ENCODE results near the gene KIAA1217. TPM values are rescaled to one million over a fixed set of nuclear protein-coding genes. Genes with fewer than 3 reads are reported as not detected.
A peak's percentile ranks its signal among the peaks of the same experiment; 100 is the strongest.

KIAA1217 gene
- total RNA-seq, 6 experiments from 2014 or later: 10.4 to 25.5 (median 14.9) TPM

- ATAC-seq (no peak), DNase-seq (no peak)
- Histone ChIP-seq H3K27me3 (no peaks in the 10 kb centered on the region), H3K4me1 (no peaks in the 10 kb centered on the region), H3K4me3 (no peak overlapping the region), H3K9me3 (no peaks in the 10 kb centered on the region), H3K27ac (no peak overlapping the region), H3K36me3 (no peaks in the 10 kb centered on the region)
- intact Hi-C loops (cut with DNase I): loop anchor here in 1 of 2 donors (10.0 kb wide), 1 partner anchor 192 kb away; no protein-coding TSS in a partner anchor
- no peak for TF ChIP-seq POLR2A (IDR thresholded peaks at IDR 0.05)
- no peak for TF ChIP-seq CTCF (IDR thresholded peaks at IDR 0.05)
- WGBS (ENCODE audit: insufficient coverage, low coverage, low lambda C conversion rate, missing lambda C conversion rate): 65% methylated on average over 2 of the region's 2 CpGs
These were observed 11.7 kb upstream of the KIAA1217 start for GRCh38 chr10:24197263-24197662.

DNA sequence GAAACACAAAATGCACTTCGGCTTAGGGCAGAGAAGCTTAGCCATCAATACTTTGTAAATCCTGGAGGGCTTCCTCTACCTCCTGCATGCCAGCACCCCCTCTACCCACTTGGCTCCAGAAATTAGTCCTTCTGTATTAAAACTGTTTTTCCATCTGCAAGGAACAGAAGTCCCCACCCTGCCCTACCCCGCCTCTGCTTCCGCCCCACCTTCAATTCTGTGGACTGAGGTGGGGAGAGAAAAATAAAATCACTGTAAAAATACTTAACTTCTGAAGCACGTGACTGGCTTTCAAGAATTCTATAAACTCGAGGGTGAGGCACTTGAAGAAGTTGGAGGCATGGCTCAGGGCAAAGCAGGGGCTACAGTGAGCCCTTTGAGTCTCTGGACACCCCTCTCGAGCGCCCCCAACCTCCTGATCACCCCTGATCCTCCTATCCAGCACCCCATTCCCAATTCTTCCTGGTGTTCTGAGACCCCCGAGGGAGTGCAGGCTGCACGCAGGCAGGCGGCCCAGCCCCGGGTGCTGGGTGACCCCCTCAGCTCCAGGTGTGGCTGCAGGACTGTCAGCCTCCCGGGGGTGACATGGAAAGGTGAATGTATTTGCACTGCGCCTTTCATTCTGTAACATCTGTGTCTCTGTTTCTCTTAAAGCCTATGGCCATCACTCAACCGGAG is 7.3 kb upstream of the KIAA1217 start:
- Histone ChIP-seq H3K27me3 (no peaks in the 10 kb centered on the region), H3K27ac (no peak overlapping the region), H3K36me3 (no peaks in the 10 kb centered on the region), H3K4me3 (no peak overlapping the region), H3K9me3 (no peaks in the 10 kb centered on the region), H3K4me1 (no peaks in the 10 kb centered on the region)
- ATAC-seq: no peak
- TF ChIP-seq CTCF (IDR thresholded peaks at IDR 0.05) (no peak), POLR2A (IDR thresholded peaks at IDR 0.05) (no peak)
- no peak for DNase-seq
- 50% methylated on average over 14 of the region's 14 CpGs for WGBS (ENCODE audit: insufficient coverage, low coverage, low lambda C conversion rate, missing lambda C conversion rate)
- intact Hi-C loops (cut with DNase I): no loop called here

GRCh38 chr10:24202181-24202570 is 6.8 kb upstream of the KIAA1217 start:
- H3K27ac ChIP-seq: no peak overlapping the region
- no peak overlapping the region for H3K4me3 ChIP-seq
- ATAC-seq (peak in 3 of 4 donors; percentile 36 to 45 (median 39)), DNase-seq (no peak)
- no peaks in the 10 kb centered on the region for H3K9me3 ChIP-seq
- H3K36me3 ChIP-seq: no peaks in the 10 kb centered on the region
- TF ChIP-seq CTCF (IDR thresholded peaks at IDR 0.05): no peak
- no peak for TF ChIP-seq POLR2A (IDR thresholded peaks at IDR 0.05)
- intact Hi-C loops (cut with DNase I): no loop called here
- 43% methylated on average over 3 of the region's 6 CpGs for WGBS (ENCODE audit: insufficient coverage, low coverage, low lambda C conversion rate, missing lambda C conversion rate)
- H3K4me1 ChIP-seq: no peaks in the 10 kb centered on the region
- no peaks in the 10 kb centered on the region for H3K27me3 ChIP-seq

- WGBS (ENCODE audit: insufficient coverage, low coverage, low lambda C conversion rate, missing lambda C conversion rate): 59% methylated on average over 6 of the region's 6 CpGs
- Histone ChIP-seq H3K9me3 (no peaks in the 10 kb centered on the region), H3K27me3 (no peaks in the 10 kb centered on the region), H3K27ac (no peak overlapping the region), H3K36me3 (no peaks in the 10 kb centered on the region), H3K4me1 (peaks cover 0 to 19% (median 0%) of the 10 kb centered on the region in 4 donors), H3K4me3 (no peak overlapping the region)
- no peak for ATAC-seq
- intact Hi-C loops (cut with DNase I): no loop called here
- DNase-seq: no peak
- no peak for TF ChIP-seq POLR2A (IDR thresholded peaks at IDR 0.05)
- no peak for TF ChIP-seq CTCF (IDR thresholded peaks at IDR 0.05)
These were observed 3.1 kb upstream of the KIAA1217 start for GRCh38 chr10:24205821-24206220.
